ENCODE measurements around the gene QPCT.

GRCh38 chr2:37318401-37318800, 26.0 kb upstream of the QPCT start:
- TF ChIP-seq POLR2AphosphoS5 (IDR thresholded peaks at IDR 0.05; ENCODE audit: insufficient read depth in 1 of 2, low read depth in 1 of 2) (no peak), POLR2A (IDR thresholded peaks at IDR 0.05) (no peak)
